GM19397 (cell line): ENCODE results near the gene CES4A.
"Not testable (repeated sequence)": the region's sequence is repeated elsewhere in the genome, so short reads cannot be mapped to it uniquely, and the experiment has no call there.

Source experiments
- ATAC-seq: cut with Tn5 transposase; IDR thresholded peaks from one replicate; pipeline ENCODE4 v1.9.1; 2021; ENCODE audit warnings: mild to moderate bottlenecking, moderate library complexity; ENCODE audit not compliant: unreplicated experiment

CES4A gene

DNA sequence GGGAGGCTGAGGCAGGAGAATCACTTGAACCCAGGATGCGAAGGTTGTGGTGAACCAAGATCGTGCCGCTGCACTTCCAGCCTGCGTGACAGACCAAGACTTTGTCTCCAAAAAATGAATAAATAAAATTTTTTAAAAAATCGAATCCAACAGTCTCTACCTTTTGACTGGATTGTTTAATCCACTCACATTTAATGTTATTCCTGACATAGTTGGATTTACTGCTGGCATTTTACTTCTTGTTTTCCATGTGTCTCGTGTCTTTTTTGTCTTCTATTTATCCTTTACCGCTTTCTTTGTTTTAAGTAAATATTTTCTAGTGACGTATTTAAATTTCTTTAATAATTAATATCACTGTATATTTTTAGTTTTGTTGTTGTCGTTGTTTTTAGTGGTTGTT, 5.4 kb upstream of the CES4A start:
- no peak for ATAC-seq

DNA sequence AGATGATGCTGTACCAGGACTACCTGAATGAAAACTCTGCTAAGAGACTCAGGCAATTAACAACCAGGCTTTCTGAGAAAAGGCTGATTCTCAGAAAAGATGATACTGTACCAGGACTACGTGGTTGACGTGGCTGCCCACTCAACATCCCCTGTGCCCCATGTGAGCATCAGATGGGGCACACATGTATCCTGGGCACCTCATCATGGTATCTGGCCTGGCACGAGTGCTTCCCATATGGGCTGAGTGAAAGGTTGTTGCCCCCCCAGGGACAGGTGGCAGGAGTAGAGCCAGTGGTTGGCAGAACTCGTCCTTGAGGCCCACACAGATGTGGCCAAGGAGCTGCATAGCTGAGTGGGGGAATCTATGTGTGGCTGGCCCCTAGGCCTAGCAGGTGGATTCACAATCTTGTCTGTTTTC, 3.5 kb upstream of the CES4A start:
- ATAC-seq: no peak

DNA sequence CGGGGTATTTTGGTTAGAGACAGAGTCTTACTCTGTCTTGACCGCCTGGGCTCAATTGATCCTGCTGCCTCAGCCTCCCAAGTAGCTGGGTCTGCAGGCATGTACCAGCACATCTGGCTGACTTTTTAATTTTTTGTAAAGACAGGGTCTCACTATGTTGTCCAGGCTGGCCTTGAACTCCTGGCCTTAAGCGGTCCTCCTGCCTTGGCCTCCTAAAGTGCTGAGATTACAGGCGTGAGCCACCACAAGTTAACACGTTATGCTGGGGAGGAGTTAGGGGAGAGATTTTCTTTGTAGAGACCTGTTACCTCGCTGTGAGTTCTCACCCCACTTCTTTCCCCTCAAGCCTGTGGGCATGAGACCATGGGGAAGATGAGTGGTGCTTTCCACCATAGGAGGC, 1.8 kb upstream of the CES4A start:
- ATAC-seq: no peak

- no peak for ATAC-seq
These were observed 3.2 kb downstream of the CES4A start for GRCh38 chr16:66991545-66992077.

GRCh38 chr16:66993558-66993957, 5.2 kb downstream of the CES4A start:
- not testable (repeated sequence) for ATAC-seq

- no peak for ATAC-seq
These were observed 8.1 kb downstream of the CES4A start for GRCh38 chr16:66996324-66996982.

- no peak for ATAC-seq
These were observed 8.6 kb downstream of the CES4A start for GRCh38 chr16:66996983-66997358.

DNA sequence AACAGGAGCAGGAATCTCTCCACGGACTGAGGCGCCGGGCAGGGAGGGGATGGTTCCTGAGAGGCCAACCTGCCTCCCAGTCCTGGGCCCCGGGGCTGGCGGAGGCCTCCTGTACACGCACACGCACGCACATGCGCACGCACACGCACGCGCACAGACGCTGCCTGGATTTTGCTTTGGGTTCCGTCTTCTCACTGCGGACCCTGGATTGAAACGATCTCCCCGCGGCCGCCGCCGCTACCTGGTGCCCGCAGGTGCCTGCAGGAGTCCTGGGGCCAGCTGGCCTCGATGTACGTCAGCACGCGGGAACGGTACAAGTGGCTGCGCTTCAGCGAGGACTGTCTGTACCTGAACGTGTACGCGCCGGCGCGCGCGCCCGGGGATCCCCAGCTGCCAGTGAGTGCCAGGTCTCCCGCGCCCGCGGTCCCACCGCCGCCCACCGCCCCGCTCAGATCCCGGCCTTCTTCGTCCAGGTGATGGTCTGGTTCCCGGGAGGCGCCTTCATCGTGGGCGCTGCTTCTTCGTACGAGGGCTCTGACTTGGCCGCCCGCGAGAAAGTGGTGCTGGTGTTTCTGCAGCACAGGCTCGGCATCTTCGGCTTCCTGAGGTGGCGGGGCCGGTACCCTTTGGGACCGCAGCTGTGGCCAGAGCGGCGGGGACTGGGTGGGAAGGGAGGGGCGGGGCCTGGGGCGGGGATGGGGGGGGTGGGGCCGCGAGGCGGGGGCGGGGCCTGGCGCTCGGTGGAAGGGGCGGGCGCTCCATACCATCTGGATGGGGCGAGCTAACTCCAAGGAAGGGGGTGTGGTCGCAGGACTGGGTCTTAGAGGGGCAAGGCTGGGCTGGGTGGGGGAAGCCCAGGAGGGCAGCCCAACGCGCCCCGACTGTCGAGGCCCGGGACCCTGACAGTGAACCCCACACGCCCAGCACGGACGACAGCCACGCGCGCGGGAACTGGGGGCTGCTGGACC, 12.3 kb downstream of the CES4A start:
- ATAC-seq: no peak

DNA sequence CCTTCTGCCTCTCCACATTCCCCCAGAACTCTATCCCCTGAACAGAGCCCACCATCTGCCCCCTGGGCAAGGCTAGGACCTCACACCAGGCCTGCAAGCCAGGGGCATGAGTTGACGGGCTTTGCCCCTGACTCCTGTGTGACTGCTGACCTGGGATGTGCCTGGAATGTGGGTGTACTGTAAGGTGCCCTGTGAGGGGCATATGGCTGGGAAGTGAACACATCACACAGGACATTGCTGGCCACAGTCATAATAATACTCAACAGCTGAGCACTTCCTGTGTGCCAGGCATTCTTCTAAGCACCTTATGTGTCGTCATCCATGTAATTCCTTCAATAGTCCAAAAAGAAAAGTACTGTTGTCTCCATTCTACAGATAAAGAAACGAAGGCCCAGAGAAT, 13.3 kb downstream of the CES4A start:
- no peak for ATAC-seq

GRCh38 chr16:67006930-67007658, 18.7 kb downstream of the CES4A start:
- ATAC-seq: no peak

GRCh38 chr16:67009158-67009557, 20.8 kb downstream of the CES4A start:
- ATAC-seq: no peak

DNA sequence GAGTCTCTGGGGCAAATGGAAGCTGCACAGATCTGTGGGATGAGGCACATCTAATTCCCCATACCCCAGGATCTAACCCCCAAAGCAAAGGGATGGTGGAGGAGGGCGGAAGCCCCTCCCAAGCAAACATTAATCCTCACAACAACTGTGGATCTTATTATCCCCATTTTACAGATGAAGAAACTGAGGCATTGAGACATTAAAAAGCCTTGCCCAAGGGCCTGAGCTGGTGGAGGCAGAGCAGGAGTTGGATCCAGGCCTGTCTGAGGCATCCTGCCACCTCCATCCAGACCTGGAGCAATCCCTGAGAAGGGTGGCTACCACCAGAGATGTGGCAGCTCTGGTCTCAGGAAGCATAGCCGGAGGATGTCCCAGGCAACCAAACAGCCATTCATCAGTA, 22.9 kb downstream of the CES4A start:
- no peak for ATAC-seq

GRCh38 chr16:67013233-67013822, 24.9 kb downstream of the CES4A start:
- no peak for ATAC-seq

DNA sequence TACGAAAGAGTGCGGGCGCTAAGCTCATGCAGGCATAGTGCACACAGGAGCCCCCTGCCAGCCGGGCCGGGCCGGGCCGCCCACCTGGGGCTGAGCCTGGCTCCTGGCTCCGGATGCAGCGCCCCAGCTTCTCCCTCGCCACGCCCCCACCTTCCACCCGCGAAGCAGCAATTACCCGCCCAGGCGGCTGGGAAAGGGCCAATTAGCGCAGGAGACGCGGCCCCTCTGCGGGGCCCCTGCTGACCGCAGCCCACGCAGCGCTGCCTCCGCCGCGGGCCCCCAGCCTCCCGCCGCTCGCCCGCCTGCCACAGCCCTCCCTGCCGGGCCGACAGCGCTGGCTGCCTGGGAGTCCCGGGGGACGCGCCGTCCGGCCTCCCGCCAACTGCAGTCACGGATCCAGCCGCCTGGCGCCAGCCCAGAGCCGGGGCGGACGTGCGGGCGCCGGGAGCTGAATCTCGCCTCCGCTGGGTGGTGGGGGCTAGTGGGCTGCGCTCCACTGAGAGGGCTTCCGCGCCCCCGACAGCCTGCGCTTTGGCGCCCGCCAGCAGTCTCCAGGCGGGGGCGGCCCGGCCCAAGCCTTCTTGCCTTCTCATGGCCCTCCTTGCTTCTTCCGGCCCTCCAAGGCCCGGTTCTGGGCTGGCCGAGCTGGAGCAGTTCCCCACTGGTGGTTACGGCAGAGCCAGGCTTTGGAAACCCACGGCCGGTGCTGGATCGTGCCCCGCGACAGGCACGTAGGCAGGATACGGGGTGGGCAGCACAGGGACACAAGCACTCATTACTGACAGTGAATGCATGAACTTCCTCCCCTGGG, 25.6 kb downstream of the CES4A start:
- ATAC-seq: peak; percentile 39

GRCh38 chr16:67014634-67015312, 26.4 kb downstream of the CES4A start:
- no peak for ATAC-seq

GRCh38 chr16:67015313-67015731, 26.9 kb downstream of the CES4A start:
- no peak for ATAC-seq

GRCh38 chr16:67016143-67016542, 27.8 kb downstream of the CES4A start:
- no peak for ATAC-seq

GRCh38 chr16:67016681-67017420, 28.5 kb downstream of the CES4A start:
- ATAC-seq: no peak

DNA sequence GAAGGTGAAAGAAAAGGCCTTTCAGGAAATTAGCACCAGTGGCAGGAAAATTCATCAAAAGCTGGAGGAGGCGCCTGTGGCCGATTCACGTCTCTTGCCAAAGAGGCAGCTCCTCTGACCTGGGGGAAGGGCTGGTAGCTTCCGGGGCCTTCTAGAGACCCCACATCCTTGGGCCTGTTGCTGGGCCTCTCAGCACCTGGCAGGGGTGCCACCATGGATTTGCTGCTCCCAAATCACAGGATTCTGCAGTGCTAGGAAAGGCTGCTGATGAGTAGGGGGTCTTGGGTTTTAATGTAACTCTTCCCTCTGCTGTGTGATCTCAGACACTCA, 29.0 kb downstream of the CES4A start:
- ATAC-seq: no peak
